HK-2 (cell line): ENCODE results near the gene UBQLN2.
"Not testable (repeated sequence)": the region's sequence is repeated elsewhere in the genome, so short reads cannot be mapped to it uniquely, and the experiment has no call there.

ENCODE experiments used
- DNase-seq: peaks from one replicate; pipeline ENCODE4 v3.0.0-alpha.2; 2018; ENCODE audit not compliant: unreplicated experiment

UBQLN2 gene

DNA sequence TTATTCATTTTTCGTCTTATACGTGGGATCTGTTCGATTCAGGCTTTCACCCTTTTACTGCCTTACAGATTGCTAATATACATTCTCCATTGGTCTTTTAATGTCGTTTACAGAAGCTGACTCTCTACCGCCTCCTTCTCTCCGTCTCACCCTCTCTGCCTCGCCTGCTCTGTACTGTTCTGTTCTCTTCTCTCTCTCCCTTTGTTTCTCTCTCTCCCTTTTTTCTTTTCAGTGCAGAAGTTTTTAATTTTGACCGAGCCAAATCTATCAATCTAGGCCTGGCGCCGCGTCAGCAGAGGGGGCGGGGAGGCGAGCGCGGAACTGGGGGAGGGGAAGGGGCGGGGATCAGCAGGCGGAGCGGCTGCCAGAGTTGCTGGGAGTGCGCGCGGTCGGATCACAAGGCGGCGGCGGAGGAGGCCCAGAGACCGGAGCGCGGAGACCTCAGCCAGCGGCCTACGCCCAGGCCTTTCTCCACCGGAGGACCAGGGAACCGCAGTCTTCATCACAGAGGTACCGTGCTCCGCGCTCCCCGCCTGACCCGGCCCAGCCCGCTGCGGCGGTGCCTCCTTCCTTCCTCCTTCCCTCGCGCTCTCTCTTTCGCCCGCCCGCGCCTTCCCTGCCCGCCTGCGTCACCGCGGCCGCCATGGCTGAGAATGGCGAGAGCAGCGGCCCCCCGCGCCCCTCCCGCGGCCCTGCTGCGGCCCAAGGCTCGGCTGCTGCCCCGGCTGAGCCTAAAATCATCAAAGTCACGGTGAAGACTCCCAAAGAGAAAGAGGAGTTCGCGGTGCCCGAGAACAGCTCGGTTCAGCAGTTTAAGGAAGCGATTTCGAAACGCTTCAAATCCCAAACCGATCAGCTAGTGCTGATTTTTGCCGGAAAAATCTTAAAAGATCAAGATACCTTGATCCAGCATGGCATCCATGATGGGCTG, at the start of gene UBQLN2:
Gene UBQLN2, plus strand, starts transcription at position 397 of the 931 bp plus-strand sequence. Its CDS starts 247 bp downstream, at position 644.
- DNase-seq = peak; percentile 77

- DNase-seq = no peak
Measured at GRCh38 chrX:56519642-56520041, 43.8 kb upstream of the UBQLN2 start.

DNA sequence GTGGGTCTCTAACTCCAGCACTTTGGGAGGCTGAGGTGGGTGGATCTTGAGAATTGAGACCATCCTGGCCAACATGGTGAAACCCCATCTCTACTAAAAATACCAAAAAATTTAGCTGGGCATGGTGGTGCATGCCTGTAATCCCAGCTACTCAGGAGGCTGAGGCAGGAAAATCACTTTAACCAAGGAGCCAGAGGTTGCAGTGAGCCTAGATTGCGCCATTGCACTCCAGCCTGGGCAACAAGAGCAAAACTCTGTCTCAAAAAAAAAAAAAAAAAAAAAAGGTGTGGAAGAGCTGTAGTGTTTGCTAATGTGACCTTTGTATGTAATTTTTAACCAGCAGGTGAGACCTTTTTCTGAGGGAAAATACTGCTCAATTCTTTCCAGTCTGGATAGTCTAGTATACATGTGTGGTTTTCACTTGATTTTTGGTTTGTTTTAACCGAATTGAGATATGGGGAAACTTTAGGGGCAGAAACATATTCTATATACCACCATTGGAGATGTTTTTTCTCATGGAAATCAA, 33.9 kb upstream of the UBQLN2 start:
- DNase-seq = not testable (repeated sequence)

DNA sequence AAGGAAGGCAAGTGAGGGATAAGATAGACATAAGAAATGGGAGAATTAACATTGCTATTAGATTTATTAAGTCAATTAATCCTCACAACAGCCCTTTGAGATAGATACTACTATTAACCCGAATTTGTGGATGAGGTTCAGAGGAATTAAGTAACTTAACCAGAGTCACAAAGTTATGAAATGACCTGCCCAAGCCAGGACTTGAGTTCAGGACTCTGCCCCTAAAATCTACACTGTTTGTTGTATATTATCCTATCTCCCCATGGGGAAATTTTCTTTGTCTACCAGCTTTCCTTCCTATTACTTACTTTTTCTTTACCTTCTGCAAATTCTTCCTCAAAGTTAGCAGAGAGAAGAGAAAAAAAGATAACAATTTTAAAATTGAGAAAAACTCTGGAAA, 33.4 kb upstream of the UBQLN2 start:
- DNase-seq = no peak

- no peak for DNase-seq
Measured at GRCh38 chrX:56550667-56551066, 12.8 kb upstream of the UBQLN2 start.

DNA sequence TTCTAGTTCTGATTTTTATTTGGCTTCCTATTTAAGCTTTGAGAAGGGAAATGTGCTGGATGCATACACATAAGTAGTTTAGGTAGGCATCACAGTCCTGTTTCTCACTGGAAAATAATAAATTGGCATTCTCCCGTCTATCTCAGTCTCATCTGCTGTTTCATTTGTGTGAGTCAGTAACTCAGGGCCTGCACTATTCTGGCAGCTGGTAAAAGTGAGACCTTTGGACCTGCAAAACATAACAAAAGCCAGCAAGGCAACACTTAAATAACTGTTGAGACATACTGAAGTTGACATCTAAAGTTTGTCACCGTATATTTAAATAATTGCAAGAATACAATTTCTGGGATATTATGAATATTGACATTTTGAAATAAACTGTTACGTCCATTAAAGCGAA, 8.6 kb upstream of the UBQLN2 start:
- no peak for DNase-seq

- DNase-seq = no peak
Measured at GRCh38 chrX:56557376-56557929, 6.0 kb upstream of the UBQLN2 start.

- peak; percentile 24 for DNase-seq
Measured at GRCh38 chrX:56564164-56564885, 898 bp downstream of the UBQLN2 start.

- no peak for DNase-seq
Measured at GRCh38 chrX:56564921-56565840, 1.8 kb downstream of the UBQLN2 start.

GRCh38 chrX:56569378-56570057, 6.1 kb downstream of the UBQLN2 start:
- DNase-seq = no peak

DNA sequence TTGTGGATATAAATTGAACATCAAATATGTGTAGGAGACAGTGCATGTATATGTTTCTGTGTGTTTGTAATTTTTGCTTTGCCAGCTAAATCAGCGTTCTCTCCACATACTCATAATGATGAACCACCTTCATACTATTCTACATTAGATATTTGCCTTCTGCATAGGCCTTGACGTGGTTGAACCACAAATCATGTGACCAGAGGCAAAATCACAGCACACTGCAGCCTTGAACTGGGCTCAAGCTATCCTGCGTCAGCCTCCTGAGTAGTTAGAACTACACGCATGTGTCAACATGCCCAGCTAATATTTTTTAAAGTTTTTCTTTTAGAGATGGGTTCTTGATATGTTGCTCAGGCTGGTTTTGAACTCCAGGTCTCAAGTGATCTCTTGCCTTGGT, 9.5 kb downstream of the UBQLN2 start:
- DNase-seq = no peak

DNA sequence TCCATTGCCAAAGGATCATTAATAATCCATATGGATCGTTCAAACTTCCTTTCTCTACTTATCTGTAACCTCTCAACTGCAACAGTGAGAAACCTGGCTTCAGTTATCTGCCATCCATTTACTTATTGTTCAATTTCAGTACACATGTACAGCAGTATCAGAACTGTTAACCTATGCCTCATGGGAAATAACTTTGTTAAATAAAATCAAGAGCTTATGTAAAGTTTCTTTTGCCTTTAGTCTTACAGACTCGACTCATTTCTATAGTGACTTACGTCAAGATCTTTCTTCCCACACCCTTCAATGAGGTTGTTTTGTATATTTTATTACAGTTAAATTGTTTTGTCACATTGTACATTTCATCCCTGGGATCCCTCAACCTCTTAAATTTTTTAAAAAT, 11.4 kb downstream of the UBQLN2 start:
- no peak for DNase-seq

DNA sequence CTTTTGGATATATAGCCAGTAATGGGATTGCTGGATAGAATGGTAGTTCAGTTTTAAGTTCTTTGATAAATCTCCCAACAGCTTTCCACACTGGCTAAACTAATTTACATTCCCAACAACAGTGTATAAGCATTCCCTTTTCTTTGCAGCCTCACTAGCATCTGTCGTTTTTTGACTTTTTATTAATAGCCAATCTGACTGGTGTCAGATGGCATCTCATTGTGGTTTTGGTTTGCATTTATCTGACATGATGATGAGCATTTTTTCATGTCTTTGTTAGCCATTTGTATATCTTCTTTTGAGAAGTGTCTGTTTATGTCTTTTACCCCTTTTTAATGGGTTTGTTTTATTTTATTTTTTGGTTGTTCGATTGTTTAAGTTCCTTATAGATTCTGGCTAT, 13.3 kb downstream of the UBQLN2 start:
- DNase-seq = no peak

DNA sequence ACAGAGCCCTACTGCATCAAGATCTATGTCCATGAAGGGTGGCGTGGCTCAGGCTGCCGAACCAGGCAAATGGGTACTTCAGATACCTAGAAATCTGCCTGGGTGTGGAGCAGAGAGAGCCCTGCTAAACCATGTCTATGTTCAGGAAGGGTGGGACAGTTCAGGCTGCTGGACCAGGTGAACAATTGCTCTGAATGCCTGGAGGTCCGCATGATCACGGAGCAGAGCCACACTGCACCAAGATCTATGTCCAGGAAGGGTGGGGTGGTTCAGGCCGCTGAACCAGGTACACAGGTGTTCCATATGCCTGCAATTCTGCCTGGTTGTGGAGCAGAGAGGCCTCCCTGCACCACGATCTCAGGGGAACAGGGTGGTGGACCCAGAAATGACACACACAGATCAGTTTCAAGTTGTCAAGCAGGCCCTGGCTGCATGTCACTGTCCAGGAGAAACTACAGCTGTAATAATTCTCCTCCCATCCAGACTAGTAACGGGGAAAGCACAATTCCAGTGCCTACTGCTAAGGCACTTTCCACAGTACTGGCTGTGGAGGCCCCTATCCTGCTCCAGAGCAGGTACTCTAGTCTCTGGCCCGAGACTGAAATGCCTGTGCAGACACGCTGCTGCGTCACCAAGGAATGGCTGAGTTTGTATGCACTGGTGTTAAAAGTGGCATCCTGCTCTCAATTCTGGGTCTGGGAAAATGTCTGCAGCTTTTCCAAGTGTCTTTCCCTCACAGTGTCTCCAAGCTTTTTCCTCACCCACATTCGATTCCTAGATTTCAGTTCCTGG, 25.2 kb downstream of the UBQLN2 start:
- DNase-seq = no peak

DNA sequence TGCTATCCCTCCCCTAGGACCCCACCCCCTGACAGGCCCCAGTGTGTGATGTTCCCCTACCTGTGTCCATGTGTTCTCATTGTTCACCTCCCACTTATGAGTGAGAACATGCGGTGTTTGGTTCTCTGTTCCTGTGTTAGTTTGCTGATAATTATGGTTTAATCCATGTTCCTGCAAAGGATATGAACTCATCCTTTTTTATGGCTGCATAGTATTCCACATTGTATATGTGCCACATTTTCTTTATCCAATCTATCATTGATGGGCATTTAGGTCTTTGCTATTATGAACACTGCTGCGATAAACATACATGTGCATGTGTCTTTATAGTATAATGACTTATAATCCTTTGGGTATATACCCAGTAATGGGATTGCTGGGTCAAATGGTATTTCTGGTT, 28.4 kb downstream of the UBQLN2 start:
- DNase-seq = not testable (repeated sequence)

DNA sequence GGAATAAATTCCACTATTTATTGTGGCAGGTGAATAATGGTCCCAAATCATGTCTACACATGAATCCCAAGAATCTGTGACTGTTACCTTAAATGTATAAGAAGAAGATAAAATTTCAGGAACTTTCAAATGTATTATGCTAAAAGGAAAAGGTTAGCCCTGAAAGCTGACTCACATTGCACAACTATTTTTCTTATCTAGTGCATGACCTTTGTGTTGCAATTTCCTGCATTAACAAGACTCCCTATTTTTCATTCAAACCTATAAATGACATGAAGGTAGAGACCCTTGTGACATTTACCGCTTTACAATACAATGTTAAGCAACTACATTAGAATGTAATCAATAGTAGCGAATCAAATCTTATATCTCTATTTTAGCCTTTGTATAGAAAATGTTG, 36.7 kb downstream of the UBQLN2 start:
- no peak for DNase-seq

DNA sequence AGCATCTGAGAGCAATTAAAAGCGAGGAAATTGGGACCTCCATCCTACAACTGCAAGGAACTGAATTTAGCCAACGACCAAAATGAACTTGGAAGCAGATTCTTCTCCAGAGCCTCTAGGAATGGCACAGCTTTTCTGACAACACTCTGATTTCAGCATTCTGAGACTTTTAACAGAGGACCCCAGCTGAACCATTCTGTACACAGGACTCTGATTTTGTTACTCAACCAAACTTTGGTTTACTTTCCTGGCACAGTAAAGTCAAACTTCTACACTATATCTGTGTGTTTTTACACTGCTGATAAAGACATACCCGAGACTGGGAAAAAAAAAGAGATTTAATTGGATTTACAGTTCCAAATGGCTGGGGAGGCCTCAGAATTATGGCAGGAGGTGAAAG, 37.6 kb downstream of the UBQLN2 start:
- DNase-seq = no peak

- no peak for DNase-seq
Measured at GRCh38 chrX:56615282-56615681, 51.9 kb downstream of the UBQLN2 start.
